ENCODE results near the gene SOHLH1.

SOHLH1 gene

DNA sequence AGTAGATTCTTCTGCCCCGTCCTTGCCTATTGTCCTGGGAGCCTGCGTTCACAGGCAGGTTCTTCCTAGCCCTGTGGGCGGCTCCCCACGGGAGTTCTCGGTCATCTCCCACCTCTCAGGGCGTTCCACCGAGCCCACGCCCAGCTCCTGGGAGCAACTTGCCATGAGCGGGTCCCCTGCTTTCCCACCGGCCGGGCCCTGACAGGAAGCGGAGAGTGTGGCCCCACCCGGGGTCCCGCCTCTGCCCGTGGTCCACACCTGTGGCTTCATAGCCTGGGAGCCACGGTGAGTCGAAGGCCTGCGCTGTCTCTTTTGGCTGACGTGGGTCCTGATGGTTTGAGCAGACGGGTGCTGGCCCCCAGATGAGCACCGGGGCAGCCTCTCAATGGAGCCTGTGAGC, 45.9 kb upstream of the SOHLH1 start:
- ChIA-PET POLR2A (no interaction called here), CTCF (no interaction called here)
- TF ChIP-seq, protein P1, sequence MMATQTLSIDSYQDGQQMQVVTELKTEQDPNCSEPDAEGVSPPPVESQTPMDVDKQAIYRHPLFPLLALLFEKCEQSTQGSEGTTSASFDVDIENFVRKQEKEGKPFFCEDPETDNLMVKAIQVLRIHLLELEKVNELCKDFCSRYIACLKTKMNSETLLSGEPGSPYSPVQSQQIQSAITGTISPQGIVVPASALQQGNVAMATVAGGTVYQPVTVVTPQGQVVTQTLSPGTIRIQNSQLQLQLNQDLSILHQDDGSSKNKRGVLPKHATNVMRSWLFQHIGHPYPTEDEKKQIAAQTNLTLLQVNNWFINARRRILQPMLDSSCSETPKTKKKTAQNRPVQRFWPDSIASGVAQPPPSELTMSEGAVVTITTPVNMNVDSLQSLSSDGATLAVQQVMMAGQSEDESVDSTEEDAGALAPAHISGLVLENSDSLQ (IDR thresholded peaks at IDR 0.05): no peak
- no peak for TF ChIP-seq FOXA1 (IDR thresholded peaks at IDR 0.05)
- TF ChIP-seq ELF4 (IDR thresholded peaks at IDR 0.05): no peak
- no peak for TF ChIP-seq TARDBP (IDR thresholded peaks at IDR 0.05)
- no peak for DNase-seq (ENCODE audit: extremely low spot score)

DNA sequence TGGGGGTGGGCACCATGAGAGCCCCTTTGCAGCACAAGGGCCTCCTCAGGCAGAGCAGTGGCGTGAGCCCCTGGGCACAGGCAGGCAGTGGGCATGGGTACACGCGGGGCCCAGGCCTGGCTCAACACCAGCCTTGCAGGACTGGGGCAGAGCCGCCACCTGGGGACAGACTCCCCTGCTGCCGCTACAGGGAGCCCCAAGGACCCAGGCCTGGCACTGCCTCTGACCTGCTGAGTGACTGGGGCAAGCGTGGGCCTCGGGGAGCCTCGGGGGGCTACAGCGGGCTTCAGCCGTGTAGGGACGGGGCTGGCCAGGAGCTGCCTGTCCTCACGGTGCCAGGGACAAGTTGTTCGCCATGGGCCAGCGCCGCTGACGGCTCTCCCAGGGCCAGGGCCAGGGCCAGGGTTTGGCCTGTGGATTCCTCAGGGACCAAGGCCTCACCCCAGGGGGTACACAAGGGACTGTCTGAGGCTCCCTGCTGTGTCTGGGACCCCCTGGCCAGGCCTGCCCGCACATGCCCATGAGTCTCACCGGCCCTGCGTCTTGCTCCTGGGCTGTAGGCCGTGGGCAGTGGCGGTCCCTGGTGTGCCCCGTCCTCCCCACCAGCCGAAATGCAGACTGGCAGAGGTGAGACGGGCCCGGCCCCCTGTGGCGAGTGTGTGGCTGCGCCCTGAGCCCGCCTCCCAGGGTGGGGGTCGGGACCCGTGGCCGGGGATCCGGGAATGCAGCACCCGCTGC, 45.2 kb upstream of the SOHLH1 start:
- ChIA-PET POLR2A (no interaction called here), CTCF (interaction anchor here (0.8 kb wide), 1 partner anchor 110 kb away, joined by 3 read pairs; no protein-coding TSS in a partner anchor)
- TF ChIP-seq, protein P1 (IDR thresholded peaks at IDR 0.05): no peak
- TF ChIP-seq SP1 (IDR thresholded peaks at IDR 0.05) (no peak), FOXK2 (IDR thresholded peaks at IDR 0.05) (no peak), TARDBP (IDR thresholded peaks at IDR 0.05) (no peak), SUZ12 (IDR thresholded peaks at IDR 0.05) (no peak), ELF4 (IDR thresholded peaks at IDR 0.05) (no peak), BHLHE40 (IDR thresholded peaks at IDR 0.05; ENCODE audit: borderline replicate concordance) (no peak), LEF1 (IDR thresholded peaks at IDR 0.05; ENCODE audit: borderline replicate concordance) (no peak), NFRKB (IDR thresholded peaks at IDR 0.05) (no peak), ARNT (IDR thresholded peaks at IDR 0.05) (no peak), L3MBTL2 (conservative IDR thresholded peaks at IDR 0.05) (no peak), HDGF (IDR thresholded peaks at IDR 0.05; ENCODE audit: borderline replicate concordance) (no peak), ZNF384 (IDR thresholded peaks at IDR 0.05) (no peak), FOXM1 (IDR thresholded peaks at IDR 0.05; ENCODE audit: borderline replicate concordance) (no peak), CTBP1 (IDR thresholded peaks at IDR 0.05; ENCODE audit: borderline replicate concordance) (no peak)
- no peak for DNase-seq (ENCODE audit: extremely low spot score)

- TF ChIP-seq SP1 (IDR thresholded peaks at IDR 0.05) (no peak), BHLHE40 (IDR thresholded peaks at IDR 0.05; ENCODE audit: borderline replicate concordance) (no peak), FOXA1 (IDR thresholded peaks at IDR 0.05) (no peak), L3MBTL2 (conservative IDR thresholded peaks at IDR 0.05) (no peak), ARNT (IDR thresholded peaks at IDR 0.05) (no peak), ZNF384 (IDR thresholded peaks at IDR 0.05) (no peak), SUZ12 (IDR thresholded peaks at IDR 0.05) (no peak), TARDBP (IDR thresholded peaks at IDR 0.05) (no peak), NFRKB (IDR thresholded peaks at IDR 0.05) (no peak)
- DNase-seq (ENCODE audit: extremely low spot score): no peak
- CTCF ChIA-PET: interaction anchor here (0.8 kb wide), 1 partner anchor 111 kb away, joined by 3 read pairs; no protein-coding TSS in a partner anchor
- POLR2A ChIA-PET: no interaction called here
These were observed 44.5 kb upstream of the SOHLH1 start for GRCh38 chr9:135743546-135744332.

GRCh38 chr9:135743021-135743420, 43.7 kb upstream of the SOHLH1 start:
- no peak for TF ChIP-seq HDGF (IDR thresholded peaks at IDR 0.05; ENCODE audit: borderline replicate concordance)
- TF ChIP-seq NFRKB (IDR thresholded peaks at IDR 0.05): no peak
- no peak for TF ChIP-seq FOXM1 (IDR thresholded peaks at IDR 0.05; ENCODE audit: borderline replicate concordance)
- TF ChIP-seq SUZ12 (IDR thresholded peaks at IDR 0.05): no peak
- TF ChIP-seq BHLHE40 (IDR thresholded peaks at IDR 0.05; ENCODE audit: borderline replicate concordance): no peak
- no peak for TF ChIP-seq ARNT (IDR thresholded peaks at IDR 0.05)
- no peak for TF ChIP-seq FOXA1 (IDR thresholded peaks at IDR 0.05)
- TF ChIP-seq, protein P1 (IDR thresholded peaks at IDR 0.05): no peak
- no peak for TF ChIP-seq ZNF384 (IDR thresholded peaks at IDR 0.05)
- ChIA-PET POLR2A (no interaction called here), CTCF (no interaction called here)
- DNase-seq (ENCODE audit: extremely low spot score): no peak

GRCh38 chr9:135741276-135742219, 42.3 kb upstream of the SOHLH1 start:
- no peak for DNase-seq (ENCODE audit: extremely low spot score)
- TF ChIP-seq, protein P1 (IDR thresholded peaks at IDR 0.05): no peak
- TF ChIP-seq TARDBP (IDR thresholded peaks at IDR 0.05): no peak
- CTCF ChIA-PET: no interaction called here
- POLR2A ChIA-PET: no interaction called here

Measured in HEK293T (cell line).